Endothelial cell of umbilical vein (primary cell): ENCODE measurements around the gene RYR2. TPM values are rescaled to one million over a fixed set of nuclear protein-coding genes. Genes with fewer than 3 reads are reported as not detected.

Experiments
- BruUV-seq: library from RNA; stranded (reverse); fragments of 400-500 nt; replicated peaks from 2 replicates; lab custom pipeline; 2021; lab: Mats Ljungman, UMichigan
- CTCF ChIA-PET: fragments of 300-600, 350-600 bp; sonication (Branson Sonifier 250); formaldehyde crosslinking; loops from one replicate; lab custom pipeline; 2021; ENCODE audit warnings: antibody characterized with exemption, inconsistent platforms; lab: Charles Lee
- POLR2A ChIA-PET: fragments of 300-600, 350-600 bp; sonication (Branson Sonifier 250); formaldehyde crosslinking; loops from one replicate; lab custom pipeline; 2021; ENCODE audit warnings: antibody characterized with exemption, inconsistent platforms; lab: Charles Lee
- DNase-seq: peaks from one replicate; pipeline ENCODE4 v3.0.0-alpha.2; 2011; ENCODE audit warnings: low read depth, low spot score
- FAIRE-seq: peaks from 2 replicates; lab custom pipeline; 2011; peaks lifted over from hg19 to GRCh38; lab: Jason Lieb, UNC
- H2AFZ ChIP-seq: 2 replicates; pipeline ENCODE4 v1.6.0; 2012; ENCODE audit warnings: low read depth, low read length, control low read depth, inconsistent platforms
- H3K27ac ChIP-seq: 2 replicates; pipeline ENCODE4 v1.5.1; 2011; ENCODE audit warnings: low read depth, mild to moderate bottlenecking, control low read depth, low read length, moderate library complexity; ENCODE audit not compliant: insufficient read depth
- H3K27me3 ChIP-seq, 2 experiments: 2 replicates each; pipeline versions ENCODE4 v1.6.0 to v1.6.1; 2011; ENCODE audit warnings: low read length in 2 of 2, mixed read lengths in 1 of 2; ENCODE audit not compliant: control insufficient read depth in 2 of 2, insufficient read depth in 2 of 2
- H3K36me3 ChIP-seq, 2 experiments: 2 replicates in 1 of 2; 3 replicates in 1 of 2; pipeline ENCODE4 v1.5.1; 2011; ENCODE audit warnings: low read length in 2 of 2, mild to moderate bottlenecking in 1 of 2, moderate library complexity in 1 of 2; ENCODE audit not compliant: control insufficient read depth in 2 of 2, insufficient read depth in 2 of 2; ENCODE audit errors: extremely low read depth in 1 of 2
- H3K4me1 ChIP-seq: 3 replicates; pipeline ENCODE4 v1.5.1; 2011; ENCODE audit warnings: mild to moderate bottlenecking, low read length; ENCODE audit not compliant: control insufficient read depth, insufficient read depth; ENCODE audit errors: extremely low read depth
- H3K4me2 ChIP-seq: 2 replicates; pipeline ENCODE4 v1.6.1; 2011; ENCODE audit warnings: low read length, control low read depth, mixed read lengths; ENCODE audit not compliant: insufficient read depth
- H3K4me3 ChIP-seq, 3 experiments: fragments of 200-600 bp in 1 of 3; sonication (generic), shearing (Covaris generic) in 1 of 3; replicated peaks in 1 of 3; 2 replicates each; pipeline ENCODE4 v1.5.1; 2011 to 2016; ENCODE audit warnings: control low read depth in 3 of 3, low read length in 3 of 3, mild to moderate bottlenecking in 2 of 3, inconsistent platforms in 1 of 3, low read depth in 1 of 3, moderate library complexity in 1 of 3; ENCODE audit not compliant: insufficient read depth in 1 of 3
- H3K79me2 ChIP-seq: 2 replicates; pipeline ENCODE4 v1.6.0; 2012; ENCODE audit warnings: low read length, inconsistent platforms; ENCODE audit not compliant: control insufficient read depth, insufficient read depth
- H3K9ac ChIP-seq: replicated peaks from 2 replicates; pipeline ENCODE3; 2011; ENCODE audit warnings: low read length, control low read depth; ENCODE audit not compliant: insufficient read depth; ENCODE audit errors: extremely low read depth
- H3K9me1 ChIP-seq: replicated peaks from 3 replicates; pipeline ENCODE4 v1.6.0; 2011; ENCODE audit warnings: mild to moderate bottlenecking, low read length; ENCODE audit not compliant: control insufficient read depth, insufficient read depth; ENCODE audit errors: extremely low read depth
- H3K9me3 ChIP-seq: replicated peaks from 2 replicates; pipeline ENCODE4 v1.5.1; 2012; ENCODE audit warnings: low read length, inconsistent platforms; ENCODE audit not compliant: control insufficient read depth, insufficient read depth
- H4K20me1 ChIP-seq: replicated peaks from 2 replicates; pipeline ENCODE3; 2011; ENCODE audit warnings: mild to moderate bottlenecking, low read length; ENCODE audit not compliant: control insufficient read depth, insufficient read depth; ENCODE audit errors: extremely low read depth
- CTCF ChIP-seq, 2 donors: IDR thresholded peaks; 1 replicate in 1 of 2; 2 replicates in 1 of 2; pipeline ENCODE4 v1.5.1; 2011; ENCODE audit warnings: low read length in 2 of 2, mild to moderate bottlenecking in 2 of 2, moderate library complexity in 2 of 2, control low read depth in 1 of 2, inconsistent platforms in 1 of 2, low read depth in 1 of 2; ENCODE audit not compliant: insufficient read depth in 1 of 2; ENCODE audit errors: extremely low read depth in 1 of 2
- EZH2 ChIP-seq: IDR thresholded peaks from 2 replicates; pipeline ENCODE4 v1.6.1; 2012; ENCODE audit warnings: borderline replicate concordance, low read depth, mild to moderate bottlenecking, moderate library complexity, low read length, inconsistent platforms; ENCODE audit not compliant: severe bottlenecking
- FOS ChIP-seq: IDR thresholded peaks from 2 replicates; pipeline ENCODE4 v1.6.1; 2011; ENCODE audit warnings: mild to moderate bottlenecking, low read length, moderate library complexity, borderline replicate concordance; ENCODE audit not compliant: insufficient read depth
- GATA2 ChIP-seq: IDR thresholded peaks from 2 replicates; pipeline ENCODE4 v1.7.0; 2011; ENCODE audit warnings: low read depth, mild to moderate bottlenecking, moderate library complexity, mixed read lengths, low read length; ENCODE audit not compliant: insufficient read length, insufficient read depth
- JUN ChIP-seq: IDR thresholded peaks from 2 replicates; pipeline ENCODE4 v1.6.1; 2011; ENCODE audit warnings: borderline replicate concordance, low read depth; ENCODE audit not compliant: insufficient read length, insufficient read depth
- MYC ChIP-seq: IDR thresholded peaks from one replicate; pipeline ENCODE4 v1.6.1; 2011; ENCODE audit warnings: mild to moderate bottlenecking, low read depth, low read length
- POLR2A ChIP-seq: IDR thresholded peaks from 2 replicates; pipeline ENCODE4 v1.6.1; 2012; ENCODE audit warnings: low read depth, mild to moderate bottlenecking, control low read depth, low read length
- POLR2AphosphoS5 ChIP-seq: IDR thresholded peaks from 2 replicates; pipeline ENCODE4 v1.6.1; 2012; ENCODE audit warnings: low read depth, mild to moderate bottlenecking, control low read depth, low read length, moderate library complexity; ENCODE audit not compliant: insufficient read depth
- dilution Hi-C: fragments of 300-500 bp; cut with MboI; formaldehyde crosslinking; loops from one replicate; pipeline ENCODE4 v1.15.0; 2019; ENCODE audit warnings: low sequenced_read_pairs; ENCODE audit not compliant: extremely low pct_ligation_motif_present
- intact Hi-C: fragments of 100-400 bp; cut with micrococcal nuclease; formaldehyde crosslinking; loops from one replicate; pipeline ENCODE4 v1.10.0; 2022
- polyA plus RNA-seq, 4 experiments: library from polyadenylated mRNA; depleted of rRNA in 3 of 4; stranded (reverse) in 3 of 4; unstranded in 1 of 4; fragments of >200 nt; gene quantifications; 2 replicates each; pipeline versions ENCODE4 v1.2.1 to v1.2.3, GENCODE V29; 2011 to 2012; ENCODE audit warnings: missing spikeins in 1 of 4
- total RNA-seq: library from RNA; stranded (reverse); gene quantifications from 2 replicates; pipeline ENCODE4 v1.2.3, GENCODE V29; 2021
- TF ChIP-seq, protein P1 (sequence below): IDR thresholded peaks from 2 replicates; pipeline ENCODE4 v1.6.1; 2011; ENCODE audit not compliant: insufficient read depth, insufficient read length

The RYR2 gene
- total and polyA plus RNA-seq, 2 donors (not counting 3 experiments of a cell fraction or from before 2014, with no cell fraction given): not detected

DNA sequence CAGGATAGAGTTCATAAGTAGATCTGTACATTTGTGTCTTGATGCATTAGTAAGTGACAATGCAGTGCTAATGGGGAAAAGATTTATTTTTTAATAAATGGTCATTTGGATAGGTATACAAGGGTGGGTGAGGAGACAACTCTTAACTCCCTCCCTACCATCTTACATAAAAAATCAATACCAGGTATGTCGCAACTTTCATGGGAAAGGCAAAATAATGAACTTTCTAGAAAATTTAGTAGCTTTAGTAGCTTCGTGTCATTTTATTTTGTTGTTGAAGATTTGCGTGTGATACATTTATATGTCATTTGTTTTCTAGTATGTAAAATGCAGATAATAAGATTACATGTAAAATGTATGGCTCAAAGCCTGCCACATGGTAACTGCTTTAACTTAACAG is 310.8 kb downstream of the RYR2 start:
- no peak overlapping the region for H3K27ac ChIP-seq
- no peak overlapping the region for H2AFZ ChIP-seq
- FAIRE-seq (no peak), DNase-seq (no peak)
- H3K9me1 ChIP-seq: no peaks in the 10 kb centered on the region
- POLR2A ChIA-PET: no interaction called here
- H3K79me2 ChIP-seq: no peaks in the 10 kb centered on the region
- no peak overlapping the region for H3K4me2 ChIP-seq
- TF ChIP-seq GATA2 (no peak), CTCF (IDR thresholded peaks at IDR 0.05; ENCODE audit: extremely low read depth in 1 of 2, insufficient read depth in 1 of 2, low read depth in 1 of 2, low read length in 2 of 2) (no peak), JUN (no peak)
- no peak overlapping the region for H3K4me3 ChIP-seq
- H3K4me1 ChIP-seq: no peaks in the 10 kb centered on the region
- no TSS peak for BruUV-seq
- H3K27me3 ChIP-seq: no peaks in the 10 kb centered on the region
- dilution Hi-C loops: no loop called here
- intact Hi-C loops: no loop called here
- H3K9ac ChIP-seq: no peak overlapping the region
- H4K20me1 ChIP-seq: no peaks in the 10 kb centered on the region
- no peaks in the 10 kb centered on the region for H3K36me3 ChIP-seq
- H3K9me3 ChIP-seq: no peaks in the 10 kb centered on the region
- CTCF ChIA-PET: no interaction called here

DNA sequence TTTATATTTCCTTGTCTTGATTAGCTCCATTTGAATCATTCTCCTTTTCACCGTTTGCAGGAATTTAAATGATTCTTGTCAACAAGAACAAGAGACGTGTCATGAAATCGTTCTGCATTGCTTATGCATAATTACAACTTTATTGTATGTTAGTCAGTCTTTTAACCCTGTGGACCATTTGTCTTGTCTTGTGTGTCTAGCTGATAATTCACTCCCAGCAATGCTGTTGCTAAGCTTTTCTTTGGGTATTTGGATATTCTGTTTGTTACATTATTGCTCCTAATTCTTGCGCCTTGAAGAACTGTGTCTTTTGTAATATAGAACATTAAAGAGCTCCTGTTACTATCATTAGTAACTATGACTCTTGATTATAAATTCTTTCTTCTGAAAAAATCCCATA is 311.9 kb downstream of the RYR2 start:
- dilution Hi-C loops: no loop called here

More for the DNA sequence above, 311.9 kb downstream of the RYR2 start:
- H3K4me3 ChIP-seq: no peak overlapping the region
- ChIA-PET CTCF (no interaction called here), POLR2A (no interaction called here)
- TF ChIP-seq, protein P1, sequence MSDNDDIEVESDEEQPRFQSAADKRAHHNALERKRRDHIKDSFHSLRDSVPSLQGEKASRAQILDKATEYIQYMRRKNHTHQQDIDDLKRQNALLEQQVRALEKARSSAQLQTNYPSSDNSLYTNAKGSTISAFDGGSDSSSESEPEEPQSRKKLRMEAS: no peak
- TF ChIP-seq EZH2 (no peak), POLR2AphosphoS5 (no peak), POLR2A (no peak), FOS (no peak), JUN (no peak), CTCF (IDR thresholded peaks at IDR 0.05; ENCODE audit: extremely low read depth in 1 of 2, insufficient read depth in 1 of 2, low read depth in 1 of 2, low read length in 2 of 2) (no peak), GATA2 (no peak), MYC (no peak)
- H3K9me3 ChIP-seq: no peaks in the 10 kb centered on the region
- H3K4me1 ChIP-seq: no peaks in the 10 kb centered on the region
- no peak overlapping the region for H3K27ac ChIP-seq
- H3K9ac ChIP-seq: no peak overlapping the region
- intact Hi-C loops: no loop called here
- BruUV-seq: no TSS peak
- no peaks in the 10 kb centered on the region for H3K79me2 ChIP-seq
- no peak for DNase-seq
- H3K27me3 ChIP-seq: no peaks in the 10 kb centered on the region
- no peaks in the 10 kb centered on the region for H4K20me1 ChIP-seq
- no peak overlapping the region for H3K4me2 ChIP-seq
- H3K9me1 ChIP-seq: no peaks in the 10 kb centered on the region
- H3K36me3 ChIP-seq: no peaks in the 10 kb centered on the region
- H2AFZ ChIP-seq: no peak overlapping the region
- FAIRE-seq: no peak
